Measurements from ENCODE around the gene ABHD12.

DNA sequence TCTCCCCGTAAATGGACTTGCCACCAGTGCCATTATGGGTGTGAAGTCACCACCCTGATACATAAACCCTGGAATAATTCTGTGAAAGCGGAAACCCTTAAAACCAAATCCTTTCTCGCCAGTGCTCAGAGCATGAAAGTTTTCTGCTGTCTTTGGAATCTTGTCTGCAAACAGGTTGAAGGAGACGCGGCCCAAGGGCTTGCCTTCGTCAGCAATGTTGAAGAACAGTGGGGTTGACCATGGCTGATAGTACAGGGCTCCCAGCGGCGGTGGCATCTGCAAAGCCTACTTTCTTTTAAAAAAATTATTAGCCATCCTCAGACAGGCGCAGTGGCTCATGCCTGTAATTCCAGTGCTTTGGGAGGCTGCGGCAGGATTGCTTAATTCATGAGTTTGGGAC lies 22.1 kb downstream of the ABHD12 start:
- TF ChIP-seq, protein P1, sequence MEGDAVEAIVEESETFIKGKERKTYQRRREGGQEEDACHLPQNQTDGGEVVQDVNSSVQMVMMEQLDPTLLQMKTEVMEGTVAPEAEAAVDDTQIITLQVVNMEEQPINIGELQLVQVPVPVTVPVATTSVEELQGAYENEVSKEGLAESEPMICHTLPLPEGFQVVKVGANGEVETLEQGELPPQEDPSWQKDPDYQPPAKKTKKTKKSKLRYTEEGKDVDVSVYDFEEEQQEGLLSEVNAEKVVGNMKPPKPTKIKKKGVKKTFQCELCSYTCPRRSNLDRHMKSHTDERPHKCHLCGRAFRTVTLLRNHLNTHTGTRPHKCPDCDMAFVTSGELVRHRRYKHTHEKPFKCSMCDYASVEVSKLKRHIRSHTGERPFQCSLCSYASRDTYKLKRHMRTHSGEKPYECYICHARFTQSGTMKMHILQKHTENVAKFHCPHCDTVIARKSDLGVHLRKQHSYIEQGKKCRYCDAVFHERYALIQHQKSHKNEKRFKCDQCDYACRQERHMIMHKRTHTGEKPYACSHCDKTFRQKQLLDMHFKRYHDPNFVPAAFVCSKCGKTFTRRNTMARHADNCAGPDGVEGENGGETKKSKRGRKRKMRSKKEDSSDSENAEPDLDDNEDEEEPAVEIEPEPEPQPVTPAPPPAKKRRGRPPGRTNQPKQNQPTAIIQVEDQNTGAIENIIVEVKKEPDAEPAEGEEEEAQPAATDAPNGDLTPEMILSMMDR (IDR thresholded peaks at IDR 0.05 in 4 of 5, conservative IDR thresholded peaks at IDR 0.05 in 1 of 5), result no peak
- no peak for TF ChIP-seq POLR2A (IDR thresholded peaks at IDR 0.05)
